Upper lobe of left lung (tissue), 6 donors: ENCODE results near the gene FASTK. TPM values are rescaled to one million over a fixed set of nuclear protein-coding genes. Genes with fewer than 3 reads are reported as not detected.

ENCODE experiments used
- ATAC-seq, 2 donors: fragments of 200-7000 bp; cut with Tn5 transposase; one replicate each; pipeline ENCODE4 v1.9.1; 2022; ENCODE audit warnings: mild to moderate bottlenecking in 2 of 2, moderate library complexity in 2 of 2; ENCODE audit not compliant: low FRiP score in 2 of 2
- DNase-seq, 2 donors: peaks; one replicate each; pipeline ENCODE4 v3.0.0-alpha.2; 2019 to 2020
- H3K27ac ChIP-seq, 4 donors: fragments of 200-600 bp; sonication (generic); one replicate each; pipeline ENCODE4 v1.5.1; 2016 to 2019
- H3K27me3 ChIP-seq, 4 donors: fragments of 200-600 bp; sonication (generic); one replicate each; pipeline ENCODE4 v1.5.1; 2017 to 2019
- H3K36me3 ChIP-seq, 4 donors: fragments of 200-600 bp; sonication (generic); one replicate each; pipeline ENCODE4 v1.5.1; 2016 to 2019
- H3K4me1 ChIP-seq, 4 donors: fragments of 200-600 bp; sonication (generic); one replicate each; pipeline ENCODE4 v1.5.1; 2018 to 2019
- H3K4me3 ChIP-seq, 4 donors: fragments of 200-600 bp; sonication (generic); one replicate each; pipeline ENCODE4 v1.5.1; 2017 to 2019; ENCODE audit warnings: mild to moderate bottlenecking in 2 of 4, moderate library complexity in 1 of 4
- H3K9me3 ChIP-seq, 4 donors: fragments of 200-600 bp; sonication (generic); one replicate each; pipeline ENCODE4 v1.5.1; 2018 to 2019
- EP300 ChIP-seq, 4 donors: sonication (generic); formaldehyde crosslinking; IDR thresholded peaks; one replicate each; pipeline ENCODE4 v1.5.1; 2017; ENCODE audit warnings: antibody characterized with exemption in 4 of 4, control low read depth in 2 of 4
- POLR2A ChIP-seq, 4 donors: fragments of 450-650 bp; IDR thresholded peaks; one replicate each; pipeline ENCODE4 v1.5.1; 2016 to 2017; ENCODE audit warnings: antibody characterized with exemption in 4 of 4, mild to moderate bottlenecking in 2 of 4
- POLR2AphosphoS5 ChIP-seq, 2 donors: sonication (generic); formaldehyde crosslinking; IDR thresholded peaks; one replicate each; pipeline ENCODE4 v1.5.1; 2017; ENCODE audit warnings: antibody characterized with exemption in 2 of 2
- WGBS, 2 donors: methylation state at CpG; one replicate each; pipeline ENCODE4 v1.1.5; 2017 to 2018; 5-methylcytosine and 5-hydroxymethylcytosine counted together
- total RNA-seq, 6 donors: library from RNA; depleted of rRNA in 4 of 6; stranded (reverse); fragments of >200 nt in 4 of 6; gene quantifications; one replicate each; pipeline versions ENCODE4 v1.1.0 to v1.2.1, GENCODE V29; 2016 to 2021
- TF ChIP-seq, protein P1 (sequence below), 6 experiments: fragments of 450-650 bp in 4 of 6; fragments of 200-600 bp in 2 of 6; sonication (generic) in 2 of 6; IDR thresholded peaks; one replicate each; pipeline ENCODE4 v1.5.1; 2016 to 2019; ENCODE audit warnings: antibody characterized with exemption in 6 of 6
- donor health status: DM: no; HTN: no; CAD: no; lungs with moderate emphysema.
- donor health status: DM: no; HTN: yes; CAD: no; lungs with severe emphysema.

FASTK gene
- total RNA-seq, 6 donors from 2014 or later: 54.3 to 136 (median 78.0) TPM

DNA sequence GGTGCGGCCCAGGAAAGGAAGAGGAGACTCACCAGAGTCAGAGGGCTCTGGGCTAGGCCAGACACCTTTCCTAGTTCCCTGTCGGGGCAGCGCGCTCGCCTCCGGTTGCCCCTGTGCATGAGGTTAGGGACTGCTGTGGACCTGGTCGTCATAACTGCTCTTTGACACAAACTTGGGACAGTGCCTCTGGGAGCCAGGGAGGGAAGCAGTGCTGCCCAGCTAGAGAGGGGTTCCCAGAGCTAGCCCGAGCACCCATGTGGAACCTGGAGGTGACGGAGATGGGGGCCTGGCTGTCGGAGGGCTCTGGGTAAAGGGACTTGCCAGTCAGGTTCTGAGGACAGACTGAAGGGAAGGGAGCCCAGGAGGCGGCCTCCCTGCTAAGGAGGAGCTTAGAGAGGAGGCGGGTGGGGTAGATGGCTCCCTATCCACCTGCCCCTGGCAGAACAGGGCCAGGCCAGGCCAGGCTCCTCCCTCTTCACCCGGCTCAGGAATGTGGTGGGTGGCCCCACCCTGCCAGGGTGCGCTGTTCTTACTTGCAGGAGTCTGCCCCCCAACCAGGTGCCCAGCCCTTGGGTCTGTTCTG is 35.3 kb upstream of the FASTK start:
- no peaks in the 10 kb centered on the region for H3K27me3 ChIP-seq
- H3K4me3 ChIP-seq: peak overlapping the region in 3 of 4 donors; percentile 42 to 55 (median 54)
- H3K9me3 ChIP-seq: no peaks in the 10 kb centered on the region
- 72 to 74% methylated on average over 9 to 12 of the region's 14 CpGs for WGBS, 2 donors
- peaks cover 23 to 46% (median 29%) of the 10 kb centered on the region in 4 donors for H3K4me1 ChIP-seq
- H3K27ac ChIP-seq: peak overlapping the region; percentile 57 to 79 (median 72)
- DNase-seq (peak; percentile 86 to 94), ATAC-seq (peak; percentile 57 to 92)
- H3K36me3 ChIP-seq: peaks cover 11 to 47% (median 36%) of the 10 kb centered on the region in 4 donors
- TF ChIP-seq POLR2AphosphoS5 (IDR thresholded peaks at IDR 0.05): peak in 1 of 2 donors; percentile 78
- TF ChIP-seq EP300 (IDR thresholded peaks at IDR 0.05): no peak
- TF ChIP-seq POLR2A (IDR thresholded peaks at IDR 0.05): peak in 3 of 4 donors; percentile 29 to 86 (median 73)

DNA sequence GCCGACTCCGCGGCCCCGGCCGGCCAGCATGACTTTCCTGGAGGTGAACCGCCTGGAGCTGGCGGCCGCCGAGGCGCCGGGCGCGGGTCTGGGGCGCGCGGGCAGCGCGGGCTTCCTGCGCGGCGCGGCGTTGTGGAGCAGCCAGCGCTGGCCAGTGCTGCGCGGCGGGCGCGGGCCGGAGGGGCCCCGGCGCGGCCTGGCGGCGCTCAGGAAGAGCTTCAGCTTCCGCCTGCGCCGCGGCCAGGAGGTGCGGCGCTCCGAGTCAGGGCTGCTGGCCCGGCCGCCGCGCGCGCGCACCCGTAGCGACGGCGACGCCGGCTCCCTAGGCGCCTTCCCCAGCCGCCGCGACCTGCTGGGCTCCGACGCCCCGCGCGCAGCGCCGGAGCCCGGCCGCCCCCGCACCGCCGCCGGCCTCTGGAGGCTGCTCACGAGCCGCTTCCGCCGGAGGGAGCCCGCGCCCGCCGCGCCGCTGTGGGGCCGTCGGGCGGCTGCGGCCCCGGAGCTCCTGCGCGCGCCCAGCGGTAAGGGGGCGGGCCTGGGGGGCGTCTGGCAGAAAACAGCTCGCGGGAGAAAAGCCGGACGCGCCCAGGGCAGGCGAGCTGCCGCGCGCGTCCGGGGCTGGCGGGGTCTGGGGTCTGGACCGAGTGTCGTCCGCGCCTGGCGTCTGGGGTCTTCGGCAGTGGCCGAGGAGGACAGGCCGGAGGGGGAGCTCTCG is 34.7 kb upstream of the FASTK start:
- peak overlapping the region; percentile 57 to 79 (median 70) for H3K27ac ChIP-seq
- DNase-seq (peak in 1 of 2 donors; percentile 89), ATAC-seq (peak in 1 of 2 donors; percentile 5)
- no peaks in the 10 kb centered on the region for H3K27me3 ChIP-seq
- H3K4me1 ChIP-seq: peaks cover 30 to 53% (median 32%) of the 10 kb centered on the region in 4 donors
- 14 to 16% methylated on average over 10 to 60 of the region's 114 CpGs for WGBS, 2 donors
- no peaks in the 10 kb centered on the region for H3K9me3 ChIP-seq
- H3K36me3 ChIP-seq: peaks cover 8 to 41% (median 30%) of the 10 kb centered on the region in 4 donors
- peak overlapping the region in 3 of 4 donors; percentile 42 to 55 (median 54) for H3K4me3 ChIP-seq
- no peak for TF ChIP-seq EP300 (IDR thresholded peaks at IDR 0.05)
- no peak for TF ChIP-seq POLR2AphosphoS5 (IDR thresholded peaks at IDR 0.05)
- TF ChIP-seq POLR2A (IDR thresholded peaks at IDR 0.05): no peak
- TF ChIP-seq, protein P1, sequence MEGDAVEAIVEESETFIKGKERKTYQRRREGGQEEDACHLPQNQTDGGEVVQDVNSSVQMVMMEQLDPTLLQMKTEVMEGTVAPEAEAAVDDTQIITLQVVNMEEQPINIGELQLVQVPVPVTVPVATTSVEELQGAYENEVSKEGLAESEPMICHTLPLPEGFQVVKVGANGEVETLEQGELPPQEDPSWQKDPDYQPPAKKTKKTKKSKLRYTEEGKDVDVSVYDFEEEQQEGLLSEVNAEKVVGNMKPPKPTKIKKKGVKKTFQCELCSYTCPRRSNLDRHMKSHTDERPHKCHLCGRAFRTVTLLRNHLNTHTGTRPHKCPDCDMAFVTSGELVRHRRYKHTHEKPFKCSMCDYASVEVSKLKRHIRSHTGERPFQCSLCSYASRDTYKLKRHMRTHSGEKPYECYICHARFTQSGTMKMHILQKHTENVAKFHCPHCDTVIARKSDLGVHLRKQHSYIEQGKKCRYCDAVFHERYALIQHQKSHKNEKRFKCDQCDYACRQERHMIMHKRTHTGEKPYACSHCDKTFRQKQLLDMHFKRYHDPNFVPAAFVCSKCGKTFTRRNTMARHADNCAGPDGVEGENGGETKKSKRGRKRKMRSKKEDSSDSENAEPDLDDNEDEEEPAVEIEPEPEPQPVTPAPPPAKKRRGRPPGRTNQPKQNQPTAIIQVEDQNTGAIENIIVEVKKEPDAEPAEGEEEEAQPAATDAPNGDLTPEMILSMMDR (IDR thresholded peaks at IDR 0.05): peak in 3 of 6 experiments; percentile 14 to 31 (median 18)

GRCh38 chr7:151114151-151115090 is 33.8 kb upstream of the FASTK start:
- peaks cover 30 to 61% (median 36%) of the 10 kb centered on the region in 4 donors for H3K4me1 ChIP-seq
- peaks cover 4 to 32% (median 21%) of the 10 kb centered on the region in 4 donors for H3K36me3 ChIP-seq
- no peaks in the 10 kb centered on the region for H3K27me3 ChIP-seq
- peak; percentile 71 to 90 for DNase-seq
- H3K9me3 ChIP-seq: no peaks in the 10 kb centered on the region
- peak overlapping the region in 3 of 4 donors; percentile 42 to 55 (median 54) for H3K4me3 ChIP-seq
- peak overlapping the region; percentile 62 to 79 (median 69) for H3K27ac ChIP-seq
- no peak for ATAC-seq
- WGBS, 2 donors: 59 to 81% methylated on average over 12 to 51 of the region's 101 CpGs
- no peak for TF ChIP-seq POLR2AphosphoS5 (IDR thresholded peaks at IDR 0.05)
- peak in 2 of 4 donors; percentile 16 to 59 for TF ChIP-seq POLR2A (IDR thresholded peaks at IDR 0.05)

DNA sequence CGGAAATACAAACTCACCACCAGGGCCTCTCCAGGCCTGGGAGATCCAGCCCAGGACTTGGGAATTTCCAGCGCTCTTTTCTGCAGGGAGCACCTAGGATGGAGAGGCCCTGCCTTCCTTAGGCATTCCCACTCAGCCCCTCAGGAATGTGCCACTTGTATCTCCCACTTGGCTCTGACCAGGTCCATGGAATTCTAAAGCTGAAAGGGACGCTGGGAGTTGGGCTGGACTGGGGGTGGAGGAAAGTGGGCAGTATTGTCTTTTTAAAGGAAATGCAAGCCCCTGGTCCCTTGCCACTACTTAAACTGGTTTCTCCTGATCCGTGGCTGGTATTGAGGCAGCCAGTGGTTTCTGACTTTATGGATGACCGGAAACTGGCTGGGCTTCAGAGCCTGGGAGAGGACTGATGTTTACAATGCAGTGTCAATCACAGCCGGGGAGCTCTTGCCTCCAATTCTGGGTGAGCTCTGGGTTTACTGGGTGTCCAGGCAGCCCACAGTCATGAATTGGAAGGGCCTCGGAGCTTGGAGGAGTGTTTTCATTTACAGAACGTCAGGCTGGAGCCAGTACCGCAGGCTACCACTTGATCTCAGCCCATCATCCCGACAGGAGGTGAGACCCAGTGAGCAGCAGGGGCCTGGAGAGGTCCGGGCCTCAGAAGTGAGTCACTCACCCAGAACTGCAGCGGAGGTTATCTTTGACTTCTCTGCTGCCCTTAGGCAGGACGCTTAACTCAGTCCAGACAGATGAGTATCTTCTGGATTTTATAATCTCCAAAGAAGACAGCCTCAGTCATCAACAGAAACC is 32.9 kb upstream of the FASTK start:
- no peak for TF ChIP-seq EP300 (IDR thresholded peaks at IDR 0.05)
- peak in 2 of 4 donors; percentile 13 to 42 for TF ChIP-seq POLR2A (IDR thresholded peaks at IDR 0.05)
- TF ChIP-seq, protein P1 (IDR thresholded peaks at IDR 0.05): peak in 1 of 6 experiments; percentile 44
- TF ChIP-seq POLR2AphosphoS5 (IDR thresholded peaks at IDR 0.05): peak in 1 of 2 donors; percentile 38
- H3K4me3 ChIP-seq: peak overlapping the region in 3 of 4 donors; percentile 42 to 55 (median 54)

More for the DNA sequence above, 32.9 kb upstream of the FASTK start:
- peaks cover 0 to 23% (median 12%) of the 10 kb centered on the region in 4 donors for H3K36me3 ChIP-seq
- no peaks in the 10 kb centered on the region for H3K27me3 ChIP-seq
- ATAC-seq (peak in 1 of 2 donors; percentile 80), DNase-seq (peak in 1 of 2 donors; percentile 83)
- H3K27ac ChIP-seq: peak overlapping the region; percentile 62 to 79 (median 69)
- no peaks in the 10 kb centered on the region for H3K9me3 ChIP-seq
- H3K4me1 ChIP-seq: peaks cover 30 to 67% (median 37%) of the 10 kb centered on the region in 4 donors
- WGBS, 2 donors: 50 to 66% methylated on average over 7 to 13 of the region's 13 CpGs
